GM21515 (cell line): Measurements from ENCODE around the gene SPATA25.

Experiments
- ATAC-seq: cut with Tn5 transposase; IDR thresholded peaks from one replicate; pipeline ENCODE4 v1.9.1; 2021; ENCODE audit not compliant: unreplicated experiment

The SPATA25 gene

DNA sequence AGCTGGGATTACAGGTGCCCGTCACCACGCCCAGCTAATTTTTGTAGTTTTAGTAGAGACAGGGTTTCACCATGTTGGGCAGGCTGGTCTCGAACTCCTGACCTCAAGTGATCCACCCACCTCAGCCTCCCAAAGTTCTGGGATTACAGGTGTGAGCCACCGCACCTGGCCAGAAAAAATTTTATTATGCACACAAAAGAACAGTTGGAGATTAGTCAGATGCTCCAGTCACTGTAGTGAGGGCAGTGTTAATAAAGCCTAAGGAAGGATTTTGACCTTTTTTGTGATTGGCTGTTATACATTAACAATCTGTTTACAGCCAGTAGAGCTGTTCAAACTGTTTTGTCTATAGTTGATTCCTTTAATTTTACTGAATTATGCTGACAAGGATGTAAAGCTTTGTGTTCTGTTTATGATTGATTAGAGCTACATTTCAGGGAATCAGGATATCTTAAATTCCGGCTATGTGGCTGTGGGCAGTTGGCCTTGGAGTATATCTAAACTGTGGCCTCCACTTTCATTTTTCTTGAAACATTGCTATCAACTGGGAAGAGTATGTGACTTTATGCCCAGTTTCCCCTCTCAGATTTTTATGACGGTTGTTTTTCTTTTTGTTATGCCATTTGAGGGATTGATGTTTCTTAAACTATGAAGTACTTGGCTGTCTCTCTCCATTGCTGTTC lies 20.1 kb downstream of the SPATA25 start:
- ATAC-seq, result no peak

GRCh38 chr20:45866454-45866853 lies 21.0 kb downstream of the SPATA25 start:
- ATAC-seq, result no peak

- ATAC-seq, result no peak
These were observed 23.6 kb downstream of the SPATA25 start for GRCh38 chr20:45863543-45864470.

DNA sequence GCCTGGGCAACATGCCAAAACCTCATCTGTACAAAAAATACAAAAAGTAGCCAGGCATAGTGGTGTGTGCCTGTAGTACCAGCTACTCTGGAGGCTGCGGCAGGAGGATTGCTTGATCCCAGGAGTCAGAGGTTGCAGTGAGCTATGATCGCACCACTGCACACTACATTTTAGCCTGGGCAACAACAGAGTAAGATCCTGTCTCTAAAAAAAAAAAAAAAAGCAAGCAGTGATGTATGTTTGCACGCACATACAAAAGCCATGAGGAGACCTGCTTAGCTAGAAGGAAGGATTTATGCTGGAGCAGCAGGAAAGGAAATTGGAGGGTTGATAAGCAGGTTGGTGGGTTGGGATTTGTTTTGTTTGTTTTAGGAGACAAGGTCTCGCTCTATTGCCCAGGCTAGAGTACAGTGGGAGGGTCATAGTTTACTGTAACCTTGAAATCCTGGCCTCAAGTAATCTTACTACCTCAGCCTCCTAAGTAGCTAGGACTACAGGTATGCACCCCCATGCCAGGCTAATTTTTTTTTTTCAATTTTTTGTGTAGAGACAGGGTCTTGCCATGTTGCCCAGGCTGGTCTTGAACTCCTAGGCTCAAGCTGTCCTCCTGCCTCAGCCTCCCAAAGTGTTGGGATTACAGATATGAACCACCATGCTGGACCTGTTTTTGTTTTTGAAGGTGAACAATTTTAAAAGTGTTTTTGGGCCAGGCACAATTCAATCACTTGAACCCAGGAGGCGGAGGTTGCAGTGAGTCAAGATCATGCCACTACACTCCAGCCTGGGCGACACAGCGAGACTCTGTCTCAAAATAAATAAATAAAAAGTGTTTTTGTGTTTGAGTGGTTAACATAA lies 26.0 kb downstream of the SPATA25 start:
- ATAC-seq, result no peak

- no peak for ATAC-seq
These were observed 26.7 kb downstream of the SPATA25 start for GRCh38 chr20:45860560-45861220.

DNA sequence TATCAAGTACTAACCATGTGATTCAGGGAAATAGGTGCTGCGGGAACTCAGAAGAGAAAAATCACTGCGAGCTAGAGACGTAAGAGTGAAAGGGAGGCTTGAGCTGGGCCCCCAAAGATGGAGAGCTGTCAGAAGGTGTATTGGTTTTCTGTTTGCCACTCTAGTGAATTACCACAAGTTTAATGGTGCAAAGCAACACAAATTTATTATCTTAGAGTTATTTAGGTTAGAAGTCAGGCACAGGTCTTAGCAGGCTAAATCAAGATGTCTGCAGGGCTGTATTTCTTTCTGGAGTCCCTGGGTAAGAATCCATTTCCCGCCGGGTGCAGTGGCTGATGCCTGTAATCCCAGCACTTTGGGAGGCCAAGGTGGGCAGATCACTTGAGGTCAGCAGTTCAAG lies 27.5 kb downstream of the SPATA25 start:
- no peak for ATAC-seq

DNA sequence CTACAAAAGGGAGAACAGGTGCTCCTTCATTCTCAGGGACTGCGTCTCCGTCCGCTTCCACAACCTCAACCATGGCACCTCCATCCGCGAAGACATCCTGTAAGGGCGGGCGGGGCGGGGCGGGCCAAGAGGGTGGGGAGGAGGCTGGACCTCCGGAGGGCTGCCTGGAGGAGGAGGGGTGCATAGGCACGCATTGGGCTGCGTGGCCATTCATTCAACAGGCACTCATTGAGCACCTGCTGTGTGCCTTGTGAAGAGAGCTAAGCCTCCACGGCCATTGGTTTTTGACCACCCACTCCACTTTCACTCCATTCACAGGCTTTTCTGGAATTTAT lies 29.6 kb downstream of the SPATA25 start:
- peak; percentile 30 for ATAC-seq

DNA sequence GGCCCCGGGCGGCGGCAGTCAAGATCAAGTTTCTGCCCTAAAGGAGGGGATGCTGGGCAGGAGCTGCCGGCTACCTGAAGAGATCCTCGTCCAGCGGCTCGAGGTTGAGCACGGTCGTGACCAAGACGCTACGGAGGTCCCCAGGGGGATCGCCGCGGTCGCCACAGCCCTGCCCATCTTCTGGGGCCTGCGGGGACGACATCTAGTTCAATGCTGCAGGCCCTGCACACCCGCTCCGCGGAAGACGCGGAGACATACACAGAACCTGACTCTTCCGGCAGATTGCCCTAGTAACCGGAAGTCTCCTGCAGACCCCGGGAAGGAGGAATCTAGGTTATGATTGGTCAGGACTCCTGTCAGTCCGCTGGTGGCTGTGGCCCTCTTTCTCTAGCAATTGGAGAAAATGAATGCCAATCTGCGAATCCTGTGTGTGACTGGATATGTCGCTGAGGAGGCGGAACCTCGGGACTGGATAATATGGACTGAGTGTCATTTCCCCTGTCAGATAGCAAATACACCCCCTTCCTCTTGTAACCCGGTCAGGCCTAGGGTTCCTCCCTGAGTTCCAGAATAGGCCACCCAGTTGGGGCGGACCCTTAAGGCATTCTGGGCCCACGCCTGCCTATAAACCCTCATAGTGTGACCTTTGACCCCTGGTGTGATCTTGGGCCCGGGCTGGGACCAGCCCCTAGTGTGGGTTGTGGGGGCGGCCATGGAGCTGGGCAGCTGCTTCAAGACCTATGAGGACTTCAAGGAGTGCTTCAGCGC lies 30.1 kb downstream of the SPATA25 start, which contains the start of the genes ACOT8 and ZSWIM3:
Gene ACOT8, minus strand, starts transcription at position 279 of the 768 bp plus-strand sequence. Its CDS starts 77 bp downstream, at position 202.
Gene ZSWIM3, plus strand, starts transcription at position 501 of the 768 bp plus-strand sequence. Its CDS starts 212 bp downstream, at position 713.
- peak; percentile 93 for ATAC-seq

DNA sequence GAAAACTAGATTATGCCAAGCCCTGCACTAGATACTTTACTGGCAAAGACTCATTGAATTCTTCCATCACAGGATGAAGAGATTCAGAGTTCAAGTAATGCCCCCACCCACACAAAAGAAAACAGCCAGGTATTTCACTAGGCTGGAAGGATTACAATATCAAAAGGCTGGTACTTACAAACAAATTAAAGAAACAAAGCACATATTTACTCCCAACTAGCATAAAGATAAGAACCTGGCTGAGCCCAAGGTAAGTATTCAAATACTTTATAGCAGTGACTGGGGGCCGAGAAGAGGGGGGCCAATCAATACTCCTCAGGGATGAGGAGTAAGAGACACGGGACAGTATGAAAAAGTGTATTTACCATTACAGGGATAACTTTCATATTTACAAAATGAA lies 33.9 kb downstream of the SPATA25 start:
- no peak for ATAC-seq

DNA sequence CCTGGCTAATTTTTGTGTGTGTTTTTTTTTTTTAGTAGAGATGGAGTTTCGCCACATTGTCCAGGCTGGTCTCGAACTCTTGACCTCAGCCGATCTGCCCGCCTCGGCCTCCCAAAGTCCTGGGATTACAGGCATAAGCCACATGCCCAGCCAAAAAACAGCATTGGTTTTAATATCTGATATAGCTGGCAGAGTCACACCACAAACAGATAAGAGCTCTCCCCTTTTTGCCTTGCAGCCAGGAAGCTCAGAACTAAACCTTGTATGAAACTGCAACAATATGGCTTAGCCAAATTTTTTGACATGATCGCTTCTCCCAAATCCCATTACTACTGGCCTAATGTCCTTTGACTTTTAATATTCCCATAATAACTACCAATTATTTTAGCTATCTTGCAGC lies 35.1 kb downstream of the SPATA25 start:
- no peak for ATAC-seq

GRCh38 chr20:45851501-45851900 lies 35.9 kb downstream of the SPATA25 start:
- no peak for ATAC-seq

DNA sequence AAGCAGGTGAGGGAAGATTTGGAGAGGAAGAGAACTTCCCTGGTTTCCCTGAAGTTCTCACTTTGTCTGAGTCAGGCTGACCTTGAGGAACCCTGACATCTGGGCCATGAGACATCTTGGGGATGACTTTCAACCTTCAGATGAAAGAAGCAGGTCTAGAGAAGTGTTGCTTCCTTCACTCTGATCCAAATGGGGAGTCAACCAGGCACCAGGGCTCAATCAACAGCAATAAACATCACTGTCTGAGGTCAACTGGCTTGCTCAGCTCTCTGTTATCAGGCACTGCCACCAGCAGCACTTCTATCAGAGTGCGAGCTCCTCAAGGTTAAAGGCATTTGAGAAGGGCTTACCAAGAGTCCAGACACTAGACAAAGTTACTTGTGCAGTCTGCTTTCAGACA lies 36.5 kb downstream of the SPATA25 start:
- no peak for ATAC-seq

DNA sequence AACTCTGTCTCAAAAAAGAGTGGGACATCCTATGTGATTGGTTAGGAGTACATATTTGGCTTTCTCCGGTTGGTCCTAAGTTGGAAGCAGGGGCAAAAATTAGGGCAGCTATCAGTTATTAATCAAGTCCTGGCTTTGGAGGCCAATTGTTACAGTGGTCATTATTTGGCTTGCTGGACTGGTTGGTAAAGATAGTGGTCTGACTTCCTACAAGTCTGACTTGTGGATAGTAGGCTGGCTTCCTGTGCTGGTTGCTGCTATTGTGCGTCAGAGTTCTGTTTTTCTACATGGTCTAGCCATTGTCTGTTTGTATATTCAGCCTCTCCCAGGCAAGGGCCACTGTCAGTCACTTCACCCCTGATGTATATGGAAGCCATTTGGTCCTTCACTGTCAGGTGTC lies 37.2 kb downstream of the SPATA25 start:
- ATAC-seq, result no peak

- ATAC-seq, result no peak
These were observed 38.3 kb downstream of the SPATA25 start for GRCh38 chr20:45848969-45849582.

DNA sequence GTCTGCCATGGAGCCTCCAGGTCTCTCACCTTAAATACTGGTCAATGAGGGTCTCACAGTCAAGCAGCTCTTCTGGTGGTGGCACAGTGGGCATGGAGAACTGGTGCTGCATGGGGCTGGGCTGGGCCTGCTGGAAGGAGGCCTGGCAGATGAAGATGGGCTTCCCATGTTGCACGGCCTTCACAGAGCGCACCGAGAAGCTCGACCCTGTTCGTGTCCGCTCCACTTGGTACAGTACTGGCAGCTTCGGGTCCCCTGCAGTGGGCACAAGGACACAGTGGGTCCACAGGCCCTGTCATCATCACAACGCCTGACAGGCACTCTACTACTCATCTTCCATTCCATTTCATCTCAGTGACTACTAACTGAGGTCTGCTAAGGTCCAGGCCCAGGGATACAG lies 39.0 kb downstream of the SPATA25 start:
- ATAC-seq, result no peak

DNA sequence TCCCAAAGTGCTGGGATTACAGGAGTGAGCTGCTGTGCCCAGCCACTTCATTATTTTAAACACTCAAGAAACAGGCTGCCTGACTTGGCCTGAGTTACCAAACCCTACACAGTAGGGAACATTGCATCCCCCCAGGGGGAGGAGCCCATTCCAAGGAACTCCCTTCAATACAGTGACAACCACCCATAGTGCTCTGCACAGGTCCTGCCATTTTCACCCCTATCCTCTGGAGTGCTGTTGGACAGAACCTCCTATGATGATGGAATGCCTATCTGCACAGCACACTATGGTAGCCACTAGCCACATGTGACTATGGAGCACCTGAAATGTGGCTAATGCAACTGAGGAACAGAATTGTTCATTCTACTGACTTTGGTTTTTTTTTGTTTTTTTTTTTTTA lies 42.0 kb downstream of the SPATA25 start:
- ATAC-seq, result no peak

DNA sequence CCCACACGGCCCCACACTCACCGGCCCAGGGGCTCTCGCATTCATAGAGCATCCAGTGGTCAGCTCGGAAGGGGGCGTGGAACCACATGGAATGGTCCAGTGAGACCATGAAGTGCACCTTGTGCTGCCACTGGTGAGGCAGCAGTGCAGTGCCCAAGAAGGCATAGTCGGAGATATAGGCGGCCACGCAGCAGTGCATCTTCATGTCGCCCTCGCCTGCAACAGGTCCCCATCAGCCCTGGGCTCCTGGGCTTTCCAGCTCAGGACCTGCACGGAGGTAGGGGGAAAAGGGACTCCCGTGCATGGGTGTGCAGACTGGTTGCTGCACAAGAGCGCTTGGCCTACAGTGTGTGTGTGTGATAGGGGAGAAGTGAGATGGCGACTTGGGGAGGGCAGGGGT lies 43.9 kb downstream of the SPATA25 start:
- no peak for ATAC-seq

GRCh38 chr20:45842169-45842812 lies 45.1 kb downstream of the SPATA25 start:
- no peak for ATAC-seq
